GM19023 (cell line): ENCODE measurements around the gene CCDC63.
"Not testable (repeated sequence)": the region's sequence is repeated elsewhere in the genome, so short reads cannot be mapped to it uniquely, and the experiment has no call there.

ENCODE experiments used
- ATAC-seq: cut with Tn5 transposase; IDR thresholded peaks from one replicate; pipeline ENCODE4 v1.9.1; 2021; ENCODE audit warnings: mild to moderate bottlenecking, moderate library complexity; ENCODE audit not compliant: unreplicated experiment

CCDC63 gene

DNA sequence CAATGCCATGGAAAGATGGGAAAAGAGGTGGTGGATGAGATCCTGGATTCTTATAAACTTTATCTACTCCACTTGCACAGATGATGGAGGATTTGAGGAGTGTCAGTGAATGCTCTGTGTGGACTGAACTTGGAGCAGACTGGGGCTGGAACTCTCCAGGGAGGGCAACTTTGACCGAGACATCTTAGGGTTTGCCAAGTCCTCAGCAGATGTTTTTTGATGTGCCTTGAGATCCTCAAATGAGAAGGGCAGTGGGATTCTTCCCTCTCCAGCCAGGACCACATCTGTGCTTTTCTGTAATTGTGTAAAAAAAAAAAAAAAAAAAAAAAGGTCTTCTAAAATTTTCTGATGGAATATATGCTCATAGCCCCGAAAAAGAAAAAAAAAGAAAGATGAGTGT is 96.6 kb downstream of the CCDC63 start:
- no peak for ATAC-seq

DNA sequence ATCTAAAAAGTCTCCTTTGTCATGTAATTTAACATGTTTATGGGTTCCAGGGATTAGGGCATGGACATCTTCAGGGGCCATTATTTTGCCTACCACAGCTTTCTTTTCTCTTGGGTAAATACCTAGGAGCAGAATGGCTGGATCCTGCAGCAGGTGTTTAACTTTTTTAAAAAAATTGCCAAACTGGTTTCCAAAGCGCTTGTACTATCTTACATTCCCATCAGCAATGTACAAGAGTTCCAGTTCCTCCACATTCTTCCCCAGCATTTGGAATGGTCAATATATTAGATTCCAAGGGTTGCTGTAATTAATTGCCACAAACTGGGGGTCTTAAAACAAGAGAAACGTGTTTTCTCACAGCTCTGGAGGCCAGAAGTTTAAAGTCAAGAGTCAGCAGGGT is 101.3 kb downstream of the CCDC63 start:
- ATAC-seq, result no peak

DNA sequence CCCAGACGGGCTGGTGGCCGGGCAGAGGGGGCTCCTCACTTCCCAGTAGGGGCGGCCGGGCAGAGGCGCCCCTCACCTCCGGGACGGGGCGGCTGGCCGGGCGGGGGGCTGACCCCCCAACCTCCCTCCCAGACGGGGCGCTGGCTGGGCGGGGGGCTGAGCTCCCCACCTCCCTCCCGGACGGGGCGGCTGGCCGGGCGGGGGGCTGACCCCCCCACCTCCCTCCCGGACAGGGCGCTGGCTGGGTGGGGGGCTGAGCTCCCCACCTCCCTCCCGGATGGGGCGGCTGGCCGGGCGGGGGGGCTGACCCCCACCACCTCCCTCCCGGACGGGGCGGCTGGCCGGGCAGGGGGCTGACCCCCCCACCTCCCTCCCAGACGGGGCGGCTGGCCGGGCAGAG is 103.7 kb downstream of the CCDC63 start:
- not testable (repeated sequence) for ATAC-seq

DNA sequence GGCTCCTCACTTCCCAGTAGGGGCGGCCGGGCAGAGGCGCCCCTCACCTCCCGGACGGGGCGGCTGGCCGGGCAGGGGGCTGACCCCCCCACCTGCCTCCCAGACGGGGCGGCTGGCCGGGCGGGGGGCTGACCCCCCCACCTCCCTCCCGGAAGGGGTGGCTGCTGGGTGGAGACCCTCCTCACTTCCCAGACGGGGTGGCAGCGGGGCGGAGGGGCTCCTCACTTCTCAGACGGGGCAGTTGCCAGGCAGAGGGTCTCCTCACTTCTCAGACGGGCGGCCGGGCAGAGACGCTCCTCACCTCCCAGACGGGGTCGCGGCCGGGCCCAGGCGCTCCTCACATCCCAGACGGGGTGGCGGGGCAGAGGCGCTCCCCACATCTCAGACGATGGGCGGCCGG is 104.1 kb downstream of the CCDC63 start:
- ATAC-seq, result not testable (repeated sequence)
